ENCODE results near the gene RAB40C.

The RAB40C gene, protein sequence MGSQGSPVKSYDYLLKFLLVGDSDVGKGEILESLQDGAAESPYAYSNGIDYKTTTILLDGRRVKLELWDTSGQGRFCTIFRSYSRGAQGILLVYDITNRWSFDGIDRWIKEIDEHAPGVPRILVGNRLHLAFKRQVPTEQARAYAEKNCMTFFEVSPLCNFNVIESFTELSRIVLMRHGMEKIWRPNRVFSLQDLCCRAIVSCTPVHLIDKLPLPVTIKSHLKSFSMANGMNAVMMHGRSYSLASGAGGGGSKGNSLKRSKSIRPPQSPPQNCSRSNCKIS

DNA sequence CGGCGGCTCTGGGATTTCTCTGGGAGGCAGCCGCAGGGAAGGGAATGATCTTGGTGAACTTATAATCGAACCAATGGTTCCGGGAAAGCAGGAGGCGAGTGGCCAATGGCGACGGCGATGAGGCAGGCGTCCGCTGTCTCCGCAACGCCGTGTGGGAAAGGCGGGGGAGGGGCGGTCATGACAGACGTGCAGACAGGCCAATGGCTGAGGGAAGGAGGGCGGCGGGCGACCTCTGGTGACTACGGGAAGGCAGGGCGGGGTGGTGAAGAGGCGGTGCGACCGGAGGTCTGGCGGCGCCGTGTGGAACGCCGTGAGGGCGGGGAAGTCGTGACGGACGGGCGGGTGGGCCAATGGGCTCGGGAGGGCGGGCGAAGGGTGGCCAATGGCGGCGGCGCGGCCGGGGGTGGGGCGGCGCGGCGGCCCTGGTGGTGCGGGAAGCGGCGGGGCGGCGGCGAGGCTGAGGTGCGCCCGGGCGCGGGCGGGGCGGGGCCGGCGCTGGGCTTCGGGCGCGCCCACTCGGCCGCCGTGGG is at the start of gene RAB40C:
Gene RAB40C (plus strand): TSS at position 409 of the 530 bp plus-strand sequence. CDS start 226 bp downstream, outside the sequence.
- DNase-seq (ENCODE audit: low read depth in 2 of 2) = peak; percentile 98 to 99

DNA sequence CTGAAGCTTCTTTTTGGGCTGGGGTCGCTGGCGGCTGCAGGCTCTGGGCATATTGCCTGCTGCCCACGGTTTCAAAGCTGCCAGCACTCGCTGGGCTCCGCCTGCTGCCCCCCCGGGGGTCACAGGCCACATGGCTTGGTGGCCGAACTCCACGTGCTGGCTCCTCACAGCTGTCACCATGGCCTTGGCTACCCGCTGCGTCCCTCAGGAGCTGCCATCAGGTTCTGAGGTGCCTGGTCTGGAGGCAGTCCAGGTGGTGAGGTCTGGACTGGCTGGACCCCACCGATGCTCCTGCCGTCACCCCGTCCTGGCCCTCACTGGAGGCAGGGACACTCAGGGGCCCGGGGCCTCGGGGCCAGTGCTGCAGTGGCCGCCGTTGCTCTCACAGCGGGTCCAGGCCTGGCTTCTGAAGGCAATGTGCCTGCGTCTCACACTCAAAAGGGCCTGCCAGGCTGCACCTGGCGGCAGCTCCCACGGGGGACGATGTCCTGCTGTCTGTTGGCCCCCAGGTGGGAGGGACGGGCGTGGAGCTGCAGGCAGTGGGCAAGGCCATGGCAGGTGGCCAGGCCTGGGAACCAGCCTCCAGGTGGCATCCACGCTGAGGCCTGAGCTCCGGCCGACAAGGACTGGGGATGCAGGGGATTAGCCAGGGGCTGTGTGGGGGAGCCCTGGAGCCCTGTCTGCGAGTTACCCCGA is 49.1 kb upstream of the RAB40C start:
- no peak for DNase-seq (ENCODE audit: low read depth in 2 of 2)

DNA sequence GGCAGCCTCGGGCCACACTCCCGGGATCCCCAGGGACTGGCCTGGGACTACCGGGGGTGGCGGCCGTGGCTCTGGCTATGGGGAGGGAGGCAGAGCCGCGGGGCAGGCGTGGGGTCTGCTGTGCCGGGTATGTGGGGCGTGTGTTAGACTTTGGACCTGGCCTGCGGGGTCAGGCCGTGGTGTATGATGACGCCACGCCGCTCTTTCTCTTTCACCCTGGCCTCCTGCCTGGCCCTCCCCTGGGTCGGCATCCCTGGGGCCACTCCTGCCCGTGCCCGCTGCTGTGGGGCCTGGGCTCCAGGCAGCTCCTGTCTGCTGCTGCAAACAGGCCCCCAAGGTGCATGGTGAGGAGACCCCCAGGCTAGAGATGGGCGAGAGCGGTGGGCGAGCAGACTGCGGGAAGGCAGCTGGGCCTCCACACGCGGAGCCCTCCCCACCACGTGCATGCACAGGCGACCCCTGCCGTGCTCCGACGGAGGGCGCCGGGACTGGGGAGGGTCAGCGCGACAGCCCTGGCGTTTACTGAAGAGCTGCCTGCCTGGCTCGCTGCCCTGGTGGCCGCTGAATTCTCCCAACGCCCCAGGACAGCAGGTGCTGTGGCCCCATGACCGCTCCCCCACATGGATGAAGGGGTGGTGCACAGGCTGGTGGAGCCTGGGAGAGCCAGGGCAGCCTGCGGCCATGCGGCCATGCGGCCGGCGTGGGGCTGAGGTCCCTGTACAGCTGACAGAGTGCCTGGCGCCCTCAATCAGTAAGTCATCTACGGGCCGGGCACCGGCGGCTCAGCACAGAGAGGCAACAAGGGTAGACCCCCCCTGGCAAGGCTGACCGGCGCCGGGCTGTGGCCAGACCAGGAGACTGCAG is 46.3 kb upstream of the RAB40C start:
- DNase-seq (ENCODE audit: low read depth in 2 of 2) = no peak

DNA sequence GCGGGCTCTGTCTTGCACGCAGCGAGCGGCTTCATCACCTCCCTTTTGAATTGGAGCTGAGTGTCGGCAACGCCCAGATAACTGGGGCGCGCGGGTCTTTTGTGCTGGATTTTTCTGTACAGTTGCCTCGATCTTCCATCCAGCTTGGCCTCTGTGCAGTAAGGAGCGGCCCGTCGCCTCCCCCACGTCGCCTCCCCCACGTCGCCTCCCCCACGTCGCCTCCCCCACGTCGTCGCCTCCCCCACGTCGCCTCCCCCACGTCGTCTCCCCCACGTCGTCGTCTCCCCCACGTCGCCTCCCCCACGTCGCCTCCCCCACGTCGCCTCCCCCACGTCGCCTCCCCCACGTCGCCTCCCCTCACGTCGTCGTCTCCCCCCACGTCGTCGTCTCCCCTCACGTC is 45.3 kb upstream of the RAB40C start:
- no peak for DNase-seq (ENCODE audit: low read depth in 2 of 2)

DNA sequence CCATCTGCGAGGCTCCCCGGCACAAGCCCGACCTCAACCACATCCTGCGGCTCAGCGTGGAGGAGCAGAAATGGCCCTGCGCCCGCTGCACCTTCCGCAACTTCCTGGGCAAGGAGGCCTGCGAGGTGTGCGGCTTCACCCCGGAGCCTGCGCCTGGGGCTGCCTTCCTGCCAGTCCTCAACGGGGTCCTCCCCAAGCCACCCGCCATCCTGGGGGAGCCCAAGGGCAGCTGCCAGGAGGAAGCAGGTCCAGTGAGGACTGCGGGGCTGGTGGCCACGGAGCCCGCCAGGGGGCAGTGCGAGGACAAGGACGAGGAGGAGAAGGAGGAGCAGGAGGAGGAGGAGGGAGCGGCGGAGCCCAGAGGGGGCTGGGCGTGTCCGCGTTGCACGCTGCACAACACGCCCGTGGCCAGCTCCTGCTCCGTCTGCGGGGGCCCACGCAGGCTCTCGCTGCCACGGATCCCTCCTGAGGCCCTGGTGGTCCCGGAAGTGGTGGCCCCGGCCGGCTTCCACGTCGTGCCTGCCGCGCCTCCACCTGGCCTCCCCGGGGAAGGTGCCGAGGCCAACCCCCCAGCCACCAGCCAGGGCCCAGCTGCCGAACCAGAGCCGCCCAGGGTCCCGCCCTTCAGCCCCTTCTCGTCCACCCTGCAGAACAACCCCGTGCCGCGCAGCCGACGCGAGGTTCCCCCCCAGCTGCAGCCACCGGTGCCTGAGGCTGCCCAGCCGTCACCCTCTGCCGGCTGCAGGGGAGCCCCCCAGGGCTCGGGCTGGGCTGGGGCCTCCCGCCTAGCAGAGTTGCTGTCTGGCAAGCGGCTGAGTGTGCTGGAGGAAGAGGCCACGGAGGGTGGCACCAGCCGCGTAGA is 42.7 kb upstream of the RAB40C start:
- peak in 1 of 2 donors; percentile 42 for DNase-seq (ENCODE audit: low read depth in 2 of 2)

DNA sequence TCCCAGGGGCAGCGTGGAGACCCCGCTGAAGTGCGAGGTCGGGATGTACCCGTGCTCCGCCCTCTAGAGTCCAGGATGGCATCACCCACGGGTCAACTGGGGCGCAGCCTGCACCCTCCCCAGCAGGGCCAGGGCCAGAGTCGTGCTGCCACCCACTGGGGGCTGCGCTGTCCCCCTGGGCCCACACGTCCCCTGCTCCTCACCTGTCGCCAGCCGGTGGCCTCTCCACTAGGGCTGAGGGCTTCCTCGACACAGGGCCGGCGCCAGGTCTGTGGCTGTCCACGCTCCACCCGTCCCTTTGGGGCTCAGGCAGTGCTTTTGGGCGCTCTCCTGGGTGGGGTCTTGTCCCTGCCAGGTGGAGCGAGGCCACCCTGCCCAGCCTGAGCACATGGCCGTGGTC is 41.3 kb upstream of the RAB40C start:
- no peak for DNase-seq (ENCODE audit: low read depth in 2 of 2)

DNA sequence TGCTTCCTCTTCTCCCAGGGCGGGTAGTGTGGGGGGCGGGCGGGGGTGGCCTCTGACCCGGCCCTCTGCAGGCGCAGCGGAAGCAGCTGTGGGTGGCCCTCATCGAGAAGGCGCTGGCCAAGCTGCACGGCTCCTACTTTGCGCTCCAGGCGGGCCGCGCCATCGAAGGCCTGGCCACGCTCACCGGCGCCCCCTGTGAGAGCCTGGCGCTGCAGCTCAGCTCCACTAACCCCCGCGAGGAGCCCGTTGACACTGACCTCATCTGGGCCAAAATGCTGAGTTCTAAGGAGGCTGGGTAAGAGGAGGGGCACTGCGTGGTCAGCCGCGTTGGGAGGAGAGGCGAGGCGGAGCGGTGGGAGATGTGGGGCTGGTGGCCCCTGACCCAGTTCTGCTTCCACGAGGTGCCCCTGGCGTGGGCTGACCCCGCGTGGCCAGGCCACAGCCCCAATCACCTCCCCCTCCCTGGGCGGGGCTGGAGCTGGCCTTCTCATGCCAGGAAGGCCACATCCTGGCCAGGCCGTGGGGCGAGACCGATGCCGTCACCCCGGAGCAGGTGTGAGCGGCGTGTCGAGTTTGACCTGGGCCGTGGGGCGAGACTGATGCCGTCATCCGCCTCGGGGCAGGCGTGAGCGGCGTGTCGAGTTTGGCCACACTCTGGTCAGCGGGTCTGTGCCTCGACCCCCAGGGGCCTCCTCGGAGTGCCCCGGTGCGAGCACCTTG is 40.2 kb upstream of the RAB40C start:
- DNase-seq (ENCODE audit: low read depth in 2 of 2) = no peak

DNA sequence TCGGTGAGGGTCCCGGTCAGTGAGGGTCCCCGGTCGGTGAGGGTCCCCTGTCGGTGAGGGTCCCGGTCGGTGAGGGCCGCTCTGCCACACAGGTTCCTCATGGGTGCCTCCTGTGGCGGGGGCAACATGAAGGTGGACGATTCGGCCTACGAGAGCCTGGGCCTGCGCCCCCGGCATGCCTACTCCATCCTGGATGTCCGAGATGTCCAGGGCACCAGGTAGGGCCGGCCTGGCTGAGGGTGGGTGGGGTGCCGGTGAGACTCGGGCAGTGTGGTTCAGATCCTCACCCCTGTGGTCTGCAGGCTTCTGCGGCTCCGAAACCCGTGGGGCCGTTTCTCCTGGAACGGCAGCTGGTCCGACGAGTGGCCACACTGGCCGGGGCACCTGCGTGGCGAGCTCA is 38.7 kb upstream of the RAB40C start:
- DNase-seq (ENCODE audit: low read depth in 2 of 2) = no peak

DNA sequence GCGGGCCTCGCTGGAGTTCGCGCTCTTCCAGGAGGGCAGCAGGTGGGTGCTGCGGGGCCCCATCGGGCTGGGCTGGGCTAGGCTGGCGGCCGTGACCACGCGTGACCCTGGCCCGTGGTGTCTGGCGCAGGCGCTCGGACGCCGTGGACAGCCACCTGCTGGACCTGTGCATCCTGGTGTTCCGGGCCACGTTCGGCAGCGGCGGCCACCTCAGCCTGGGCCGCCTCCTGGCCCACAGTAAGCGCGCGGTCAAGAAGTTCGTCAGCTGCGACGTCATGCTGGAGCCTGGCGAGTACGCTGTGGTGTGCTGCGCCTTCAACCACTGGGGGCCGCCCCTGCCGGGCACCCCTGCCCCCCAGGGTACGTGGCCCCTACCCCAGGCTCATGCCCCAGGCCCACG is 37.7 kb upstream of the RAB40C start:
- no peak for DNase-seq (ENCODE audit: low read depth in 2 of 2)

DNA sequence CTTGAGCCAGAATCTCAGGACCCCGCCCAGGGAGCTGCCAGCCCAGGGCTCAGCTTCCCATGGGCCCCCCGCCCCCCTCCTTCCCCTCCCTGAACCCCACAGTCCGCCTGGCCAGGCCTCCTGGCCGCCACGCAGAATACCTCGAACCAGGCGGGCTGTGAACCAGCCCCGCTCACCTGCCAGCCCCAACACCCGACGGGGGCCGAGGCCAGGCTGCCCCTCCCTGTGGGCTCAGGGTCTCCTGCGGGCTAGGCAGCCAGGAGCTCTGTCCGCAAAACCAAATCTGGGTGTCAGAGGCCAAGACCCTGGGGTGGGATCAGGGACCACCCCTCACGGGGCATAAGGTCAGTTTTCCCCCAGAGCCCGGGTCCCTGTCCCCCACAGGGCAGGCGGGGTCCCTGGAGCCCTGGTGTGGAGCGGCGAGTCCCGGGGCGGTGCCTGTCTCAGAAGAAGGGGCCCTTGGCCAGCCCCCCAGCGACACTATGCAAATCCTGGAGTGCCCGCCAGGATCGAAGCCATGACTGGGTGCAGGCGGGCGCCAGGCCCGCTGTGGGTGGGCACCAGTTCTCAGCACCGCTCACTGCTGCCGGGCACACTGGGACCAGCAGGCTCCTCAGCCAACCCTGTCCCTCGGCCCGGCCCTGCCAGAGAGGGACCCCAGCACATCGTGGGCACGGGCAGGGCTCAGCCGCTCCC is 36.1 kb upstream of the RAB40C start:
- DNase-seq (ENCODE audit: low read depth in 2 of 2) = no peak

DNA sequence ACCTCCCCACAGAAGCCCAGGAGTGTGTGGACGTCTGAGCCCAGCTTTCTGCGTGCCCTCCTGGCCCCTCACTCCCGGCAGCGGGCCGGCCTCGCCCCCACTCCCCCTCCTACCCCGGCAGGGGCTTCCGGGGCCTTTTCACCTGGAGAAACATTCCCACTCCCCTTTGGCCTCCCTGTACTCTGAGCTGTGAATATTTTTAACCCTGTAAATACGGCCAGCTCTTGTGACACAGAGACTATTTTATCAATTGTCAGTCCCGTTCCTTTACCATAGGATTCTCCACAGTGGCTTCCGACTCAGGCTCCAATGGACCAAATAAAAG is 35.6 kb upstream of the RAB40C start:
- DNase-seq (ENCODE audit: low read depth in 2 of 2) = no peak

DNA sequence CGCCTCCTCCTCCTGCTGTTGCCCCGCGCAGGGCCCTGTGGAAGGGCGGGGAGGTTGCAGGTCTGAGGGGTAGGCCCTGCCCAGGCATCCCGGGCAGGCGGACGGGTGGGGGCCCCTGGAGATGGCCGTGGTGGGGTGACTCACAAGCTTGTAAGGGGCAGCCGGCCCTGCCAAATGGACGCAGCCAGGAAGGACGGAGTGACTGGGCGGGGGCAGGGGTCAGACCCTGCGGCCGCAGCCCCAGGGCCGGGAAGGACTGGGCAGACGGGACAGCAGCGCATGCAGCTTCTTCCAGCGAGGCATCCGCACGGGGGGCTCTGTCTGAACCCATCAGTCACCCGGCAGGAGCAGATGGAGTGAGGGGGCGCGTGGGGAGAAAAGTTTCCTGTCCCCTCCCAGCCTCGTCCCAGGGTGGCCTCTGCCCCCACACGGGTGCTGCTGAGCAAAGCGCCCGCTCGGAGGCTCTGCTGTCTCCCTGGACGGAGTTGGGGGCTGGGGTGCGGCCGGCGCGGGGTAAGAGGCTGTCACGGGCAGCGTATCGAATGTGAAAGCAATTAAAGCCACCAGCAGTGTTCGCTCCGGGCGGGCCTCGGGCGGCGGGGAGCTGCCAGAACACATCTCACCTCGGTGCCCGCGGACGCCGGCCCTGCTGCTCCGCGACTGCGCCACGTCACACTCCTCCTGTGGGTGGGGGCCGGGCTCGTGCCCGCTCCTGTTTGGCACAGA is 35.1 kb upstream of the RAB40C start:
- no peak for DNase-seq (ENCODE audit: low read depth in 2 of 2)

DNA sequence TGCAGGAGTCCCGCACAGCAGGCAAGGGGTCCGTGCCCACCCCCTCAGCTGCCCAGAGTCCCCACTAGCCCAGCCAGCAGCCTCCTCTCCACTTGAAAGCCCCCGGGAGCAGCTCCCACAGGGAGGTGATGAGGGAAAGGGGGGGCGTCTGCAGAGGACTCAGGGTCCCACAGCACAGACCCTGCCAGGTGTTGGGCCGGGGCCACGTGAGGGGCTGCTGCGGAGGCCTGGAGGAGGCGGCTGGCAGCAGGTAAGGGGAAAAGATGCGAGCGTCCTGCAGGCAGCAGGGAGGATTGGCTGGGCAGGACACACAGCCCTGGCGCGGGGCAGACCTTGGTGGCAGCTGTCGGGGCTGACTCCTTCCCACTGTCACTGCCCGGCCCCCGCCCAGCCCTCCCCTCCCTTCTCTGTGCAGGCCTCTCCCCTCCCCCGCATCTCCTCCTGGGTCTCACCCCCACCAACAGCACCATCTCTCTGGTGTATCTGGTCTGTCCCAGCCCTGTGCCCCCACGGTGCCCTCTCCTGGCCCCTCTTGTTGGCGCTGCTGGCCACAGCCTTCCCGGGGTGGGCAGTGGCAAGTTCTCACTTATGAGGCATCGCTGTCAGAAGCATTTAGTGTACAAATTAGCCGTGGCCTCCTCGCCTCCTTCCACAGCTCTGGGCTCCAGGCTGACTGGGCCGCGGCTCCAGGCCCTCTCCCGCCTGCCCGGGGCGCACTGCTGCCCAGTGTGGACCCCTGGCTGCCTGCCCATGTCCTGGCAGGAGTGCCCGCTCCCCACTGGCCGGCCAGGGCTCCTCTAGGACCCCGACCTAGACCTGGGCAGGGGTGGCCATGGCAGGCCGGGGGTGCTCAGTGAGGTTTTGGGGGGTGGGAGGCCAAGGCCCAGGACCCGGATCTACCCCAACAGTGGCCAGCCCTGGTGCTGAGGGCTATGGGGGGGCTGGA is 34.1 kb upstream of the RAB40C start:
- DNase-seq (ENCODE audit: low read depth in 2 of 2) = no peak

DNA sequence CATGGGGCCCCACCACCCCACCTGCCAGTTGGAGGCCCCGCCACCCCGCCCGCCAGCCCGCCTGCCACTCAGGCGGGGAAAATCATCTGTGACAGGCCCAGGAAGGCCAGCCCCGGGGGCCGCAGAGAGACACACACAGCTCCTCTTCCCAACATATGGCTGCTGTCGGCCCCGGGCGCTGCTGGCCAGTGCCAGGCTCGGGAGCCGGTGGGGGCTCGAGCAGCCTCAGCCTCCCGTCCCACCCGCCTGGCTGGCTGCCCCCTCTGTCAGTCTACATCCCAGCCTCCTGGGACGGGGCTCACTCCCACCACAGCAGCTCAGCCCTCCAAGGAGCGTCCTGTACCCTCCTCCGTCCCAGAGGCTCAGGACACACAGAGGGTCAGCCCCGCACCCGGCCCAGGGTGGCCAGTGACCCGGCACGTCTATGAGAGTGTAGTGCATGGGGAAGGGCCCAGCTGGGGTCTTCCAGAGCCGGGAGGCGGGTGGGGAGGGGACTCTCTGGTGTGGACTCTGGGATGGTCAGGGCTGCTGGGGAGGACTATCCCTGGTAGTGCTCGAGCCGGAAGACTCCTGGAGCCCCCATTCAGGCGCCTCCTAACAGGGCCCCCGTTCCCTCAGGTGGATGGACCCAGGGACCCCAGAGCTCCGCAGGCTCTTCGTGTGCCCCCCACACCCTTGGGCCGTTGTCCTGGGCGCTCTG is 33.2 kb upstream of the RAB40C start:
- no peak for DNase-seq (ENCODE audit: low read depth in 2 of 2)

DNA sequence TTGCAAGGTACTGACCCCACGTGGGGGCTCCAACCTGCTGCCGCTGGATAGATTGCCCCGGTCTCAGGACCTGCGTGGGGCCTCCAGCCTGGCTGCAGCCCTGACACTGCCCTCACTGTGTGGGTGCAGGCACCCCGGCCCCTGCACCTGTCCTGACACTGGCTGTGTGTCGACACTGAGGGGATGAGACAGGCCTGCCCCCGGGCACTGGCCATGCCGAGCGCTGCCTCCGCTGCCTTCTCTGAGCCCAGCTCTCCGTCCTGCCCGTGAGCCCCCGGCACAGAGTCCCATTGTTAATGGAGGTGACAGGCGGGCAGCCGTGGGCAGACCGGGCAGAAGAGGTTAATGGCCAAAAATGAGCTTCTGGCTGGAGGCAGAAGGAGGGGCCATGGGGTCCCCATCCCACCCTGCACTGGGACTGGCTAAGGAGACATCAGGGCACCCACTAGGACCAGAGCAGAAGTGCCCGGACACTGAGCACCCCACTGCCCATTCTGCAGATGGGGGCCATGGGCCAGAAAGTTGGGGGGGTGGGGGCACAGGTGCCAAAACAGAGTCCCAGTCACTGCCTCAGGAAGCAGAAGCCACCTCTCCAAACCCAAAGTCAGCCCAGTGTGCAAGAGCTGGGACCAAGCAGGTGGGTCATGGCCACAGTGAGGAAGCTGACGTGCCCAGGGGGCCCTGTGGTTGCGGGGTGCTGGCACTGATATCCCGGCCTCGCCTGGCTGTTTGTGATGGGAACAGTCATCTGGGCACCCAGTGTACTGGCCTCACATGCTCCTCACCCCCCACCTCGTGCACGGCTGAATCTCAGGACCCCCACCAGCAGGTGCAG is 32.2 kb upstream of the RAB40C start:
- no peak for DNase-seq (ENCODE audit: low read depth in 2 of 2)

DNA sequence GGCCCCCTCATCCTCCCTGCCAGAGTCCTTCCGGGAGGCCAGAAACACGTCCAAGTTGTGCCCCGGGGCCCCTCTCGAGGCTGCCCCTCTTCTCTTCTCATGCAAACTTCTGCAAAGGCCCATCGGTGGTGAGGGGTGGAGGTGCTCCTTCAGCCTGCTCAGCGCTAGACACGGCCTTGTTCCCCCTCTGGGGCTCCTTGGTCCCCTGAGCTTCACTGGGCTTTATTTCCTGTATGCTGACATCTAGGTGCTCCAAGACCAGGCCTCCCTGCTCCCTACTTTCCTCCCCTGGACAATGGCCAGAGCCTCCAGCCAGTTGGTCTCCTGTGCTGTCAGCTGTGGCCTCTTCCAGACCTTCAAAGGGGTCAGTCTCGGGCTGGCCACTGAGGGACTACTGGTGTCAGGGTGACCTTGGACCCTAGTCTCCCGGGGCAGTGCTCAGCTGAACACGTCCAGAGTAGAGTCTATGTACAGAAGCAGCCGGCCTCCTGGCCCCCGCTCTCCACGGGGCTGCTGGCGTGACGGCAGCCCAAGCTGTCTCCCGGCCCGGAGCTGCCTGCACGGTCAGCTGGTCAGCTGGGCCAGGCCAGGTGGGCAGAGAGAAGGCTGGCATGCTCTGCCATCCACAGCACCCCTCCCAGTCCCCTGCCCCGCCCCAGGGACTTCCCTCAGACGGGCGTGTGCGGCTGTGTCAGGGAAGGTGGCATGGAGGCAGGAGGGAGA is 31.4 kb upstream of the RAB40C start:
- no peak for DNase-seq (ENCODE audit: low read depth in 2 of 2)

Data from stimulated activated CD8-positive, alpha-beta memory T cell treated with anti-CD3 and anti-CD28 coated beads, Interleukin-2, amount 100 ng/mL, for 48 hours (primary cell).